RWPE1 (cell line): ENCODE results near the gene BHLHE41.

Source experiments
- CTCF ChIA-PET: fragments of 350-600 bp; sonication (Branson Sonifier 250); formaldehyde crosslinking; extraction: SDS; loops from one replicate; lab custom pipeline; 2021; lab: Yijun Ruan, JAX
- POLR2A ChIA-PET: fragments of 400-600 bp; formaldehyde crosslinking; extraction: SDS; loops from one replicate; lab custom pipeline; 2020; ENCODE audit warnings: antibody characterized with exemption; ENCODE audit not compliant: low non-redundant PET; lab: Yijun Ruan, JAX
- DNase-seq: peaks from one replicate; pipeline ENCODE4 v3.0.0; 2012; ENCODE audit warnings: low spot score
- H3K27ac ChIP-seq: fragments of 450-650 bp; 2 replicates; pipeline ENCODE4 v1.5.1; 2017
- CTCF ChIP-seq: fragments of 450-650 bp; conservative IDR thresholded peaks from 2 replicates; pipeline ENCODE4 v1.5.1; 2017; ENCODE audit warnings: low read depth, mild to moderate bottlenecking

The BHLHE41 gene

GRCh38 chr12:26135571-26135970, 10.7 kb upstream of the BHLHE41 start:
- H3K27ac ChIP-seq = no peak overlapping the region
- no peak for DNase-seq
- ChIA-PET CTCF (no interaction called here), POLR2A (no interaction called here)
- no peak for TF ChIP-seq CTCF

- H3K27ac ChIP-seq = no peak overlapping the region
- no peak for DNase-seq
- CTCF ChIA-PET = no interaction called here
- POLR2A ChIA-PET = no interaction called here
- no peak for TF ChIP-seq CTCF
Measured at GRCh38 chr12:26135010-26135420, 10.2 kb upstream of the BHLHE41 start.

GRCh38 chr12:26134540-26134939, 9.7 kb upstream of the BHLHE41 start:
- no peak for TF ChIP-seq CTCF
- ChIA-PET CTCF (no interaction called here), POLR2A (no interaction called here)
- no peak overlapping the region for H3K27ac ChIP-seq
- no peak for DNase-seq

- ChIA-PET CTCF (interaction anchor here (0.5 kb wide), 1 partner anchor 13 kb away, joined by 3 read pairs; no protein-coding TSS in a partner anchor), POLR2A (no interaction called here)
- no peak overlapping the region for H3K27ac ChIP-seq
- no peak for DNase-seq
- TF ChIP-seq CTCF = no peak
Measured at GRCh38 chr12:26133521-26133920, 8.7 kb upstream of the BHLHE41 start.

- no peak for TF ChIP-seq CTCF
- DNase-seq = no peak
- CTCF ChIA-PET = no interaction called here
- no peak overlapping the region for H3K27ac ChIP-seq
- POLR2A ChIA-PET = no interaction called here
Measured at GRCh38 chr12:26132866-26133265, 8.0 kb upstream of the BHLHE41 start.

- ChIA-PET CTCF (no interaction called here), POLR2A (no interaction called here)
Measured at GRCh38 chr12:26131936-26132335, 7.1 kb upstream of the BHLHE41 start.

More at GRCh38 chr12:26131936-26132335, 7.1 kb upstream of the BHLHE41 start:
- no peak for DNase-seq
- TF ChIP-seq CTCF = no peak
- H3K27ac ChIP-seq = no peak overlapping the region
